Vagina (tissue), 2 donors: ENCODE measurements around the gene GATAD2A. TPM values are rescaled to one million over a fixed set of nuclear protein-coding genes. Genes with fewer than 3 reads are reported as not detected.

ENCODE experiments used
- DNase-seq, 2 donors: peaks; one replicate each; pipeline ENCODE4 v3.0.0-alpha.2; 2017; ENCODE audit errors: extremely low spot score in 2 of 2
- H3K27ac ChIP-seq: fragments of 200-600 bp; sonication (generic); one replicate; pipeline ENCODE4 v1.5.1; 2019
- H3K27me3 ChIP-seq: fragments of 200-600 bp; sonication (generic); one replicate; pipeline ENCODE4 v1.5.1; 2019
- H3K36me3 ChIP-seq, 2 donors: fragments of 200-600 bp; sonication (generic); one replicate each; pipeline ENCODE4 v1.5.1; 2017 to 2019
- H3K4me1 ChIP-seq: fragments of 200-600 bp; sonication (generic); one replicate; pipeline ENCODE4 v1.5.1; 2019
- H3K4me3 ChIP-seq, 2 donors: fragments of 200-600 bp; sonication (generic); 1 replicate in 1 of 2; 2 replicates in 1 of 2; pipeline ENCODE4 v1.5.1; 2016 to 2019
- H3K9me3 ChIP-seq: fragments of 200-600 bp; sonication (generic); one replicate; pipeline ENCODE4 v1.5.1; 2019
- POLR2A ChIP-seq, 2 donors: fragments of 450-650 bp; IDR thresholded peaks; one replicate each; pipeline ENCODE4 v1.6.1; 2017; ENCODE audit warnings: antibody characterized with exemption in 2 of 2, mild to moderate bottlenecking in 2 of 2, moderate library complexity in 2 of 2
- POLR2AphosphoS5 ChIP-seq, 2 donors: sonication (generic); formaldehyde crosslinking; IDR thresholded peaks; one replicate each; pipeline ENCODE4 v1.9.0; 2017; ENCODE audit warnings: antibody characterized with exemption in 2 of 2, mild to moderate bottlenecking in 2 of 2, low read depth in 1 of 2; ENCODE audit not compliant: insufficient read depth in 1 of 2
- intact Hi-C: fragments of 100-400 bp; cut with DNase I; formaldehyde crosslinking; loops from one replicate; pipeline ENCODE4 v1.15.1; 2023
- total RNA-seq: library from RNA; depleted of rRNA; stranded (reverse); fragments of >200 nt; gene quantifications from one replicate; pipeline ENCODE4 v1.2.3, GENCODE V29; 2016
- TF ChIP-seq, protein P1 (sequence below), 3 experiments: fragments of 450-650 bp in 2 of 3; fragments of 200-600 bp in 1 of 3; sonication (generic) in 1 of 3; IDR thresholded peaks; one replicate each; pipeline ENCODE4 v1.5.1; 2017 to 2019; ENCODE audit warnings: antibody characterized with exemption in 3 of 3, mild to moderate bottlenecking in 2 of 3, moderate library complexity in 2 of 3

The GATAD2A gene
- total RNA-seq, 1 donor from 2014 or later = 49.6 TPM

DNA sequence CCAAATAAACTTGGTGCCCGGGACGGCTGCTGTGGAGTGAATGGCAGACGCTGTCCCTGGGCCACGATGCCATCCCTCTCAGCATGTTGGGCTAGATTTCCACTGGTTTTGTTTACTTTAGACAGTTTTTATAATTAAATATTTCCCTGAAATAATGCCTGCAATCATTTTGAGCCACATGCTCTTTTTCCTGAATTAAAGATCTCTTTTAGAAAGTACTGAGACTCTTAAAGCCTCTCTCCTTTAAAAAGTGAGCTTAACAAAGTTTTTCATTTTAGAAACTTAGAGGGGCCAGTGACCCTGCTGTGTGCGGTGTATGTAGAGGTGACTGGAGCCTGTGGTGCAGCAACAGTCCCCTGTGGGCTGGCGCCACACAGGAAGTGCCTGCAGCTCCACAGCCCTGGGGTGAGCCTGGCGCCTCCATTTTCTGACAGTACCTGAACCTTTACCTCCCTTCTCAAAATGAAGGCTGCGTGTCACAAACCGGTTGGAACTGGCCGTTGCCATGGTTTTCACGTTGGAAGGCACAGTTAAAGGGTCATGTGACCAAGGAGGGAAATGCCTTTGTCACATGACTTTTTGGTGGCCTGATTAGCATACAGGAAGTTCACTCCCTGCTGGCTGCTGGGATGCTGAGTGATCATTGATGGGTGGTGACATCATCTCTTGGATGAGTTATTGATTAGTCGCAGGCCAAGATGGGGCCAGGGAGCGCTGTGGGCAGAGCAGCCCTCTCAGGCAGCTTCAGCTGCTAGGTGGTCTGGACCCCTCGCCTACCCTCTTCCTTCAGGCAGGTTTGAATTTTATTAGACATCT is 83.6 kb downstream of the GATAD2A start:
- H3K4me3 ChIP-seq = peak overlapping the region; percentile 5 to 19
- H3K4me1 ChIP-seq = peaks cover 57% of the 10 kb centered on the region

DNA sequence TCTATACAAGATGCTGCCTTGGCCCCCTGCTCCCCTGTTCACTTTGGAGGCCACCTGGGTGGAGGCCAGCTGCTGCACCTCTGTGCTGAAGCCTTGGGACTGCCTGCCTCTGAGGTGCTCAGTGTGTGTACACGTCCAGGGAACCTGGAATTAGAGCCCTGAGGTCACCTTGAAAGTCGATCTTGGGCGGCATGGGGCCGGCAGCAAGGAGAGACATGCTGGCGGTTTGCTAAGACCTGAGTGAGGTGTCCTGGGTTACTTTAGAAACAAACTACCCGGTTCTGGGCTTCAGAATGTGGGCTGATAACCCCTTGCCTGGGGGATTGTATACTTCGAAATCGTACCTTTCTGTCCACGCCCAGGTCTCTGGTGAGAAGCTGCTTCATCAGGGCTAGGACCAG is 84.3 kb downstream of the GATAD2A start:
- intact Hi-C loops = loop anchor here (5.0 to 10.0 kb wide), 2 partner anchors 85 to 123 kb away; partner anchors contain the start of gene GATAD2A
- peak overlapping the region in 1 of 2 donors; percentile 9 for H3K4me3 ChIP-seq
- H3K36me3 ChIP-seq = peaks cover 0 to 18% of the 10 kb centered on the region in 2 donors
- no peaks in the 10 kb centered on the region for H3K27me3 ChIP-seq
- H3K9me3 ChIP-seq = no peaks in the 10 kb centered on the region
- H3K4me1 ChIP-seq = peaks cover 57% of the 10 kb centered on the region
- no peak for DNase-seq
- TF ChIP-seq POLR2AphosphoS5 (IDR thresholded peaks at IDR 0.05; ENCODE audit: insufficient read depth in 1 of 2, low read depth in 1 of 2) = no peak
- no peak for TF ChIP-seq POLR2A (IDR thresholded peaks at IDR 0.05)
- TF ChIP-seq, protein P1, sequence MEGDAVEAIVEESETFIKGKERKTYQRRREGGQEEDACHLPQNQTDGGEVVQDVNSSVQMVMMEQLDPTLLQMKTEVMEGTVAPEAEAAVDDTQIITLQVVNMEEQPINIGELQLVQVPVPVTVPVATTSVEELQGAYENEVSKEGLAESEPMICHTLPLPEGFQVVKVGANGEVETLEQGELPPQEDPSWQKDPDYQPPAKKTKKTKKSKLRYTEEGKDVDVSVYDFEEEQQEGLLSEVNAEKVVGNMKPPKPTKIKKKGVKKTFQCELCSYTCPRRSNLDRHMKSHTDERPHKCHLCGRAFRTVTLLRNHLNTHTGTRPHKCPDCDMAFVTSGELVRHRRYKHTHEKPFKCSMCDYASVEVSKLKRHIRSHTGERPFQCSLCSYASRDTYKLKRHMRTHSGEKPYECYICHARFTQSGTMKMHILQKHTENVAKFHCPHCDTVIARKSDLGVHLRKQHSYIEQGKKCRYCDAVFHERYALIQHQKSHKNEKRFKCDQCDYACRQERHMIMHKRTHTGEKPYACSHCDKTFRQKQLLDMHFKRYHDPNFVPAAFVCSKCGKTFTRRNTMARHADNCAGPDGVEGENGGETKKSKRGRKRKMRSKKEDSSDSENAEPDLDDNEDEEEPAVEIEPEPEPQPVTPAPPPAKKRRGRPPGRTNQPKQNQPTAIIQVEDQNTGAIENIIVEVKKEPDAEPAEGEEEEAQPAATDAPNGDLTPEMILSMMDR (IDR thresholded peaks at IDR 0.05) = no peak
- peak overlapping the region; percentile 75 for H3K27ac ChIP-seq

More for the DNA sequence above, 83.6 kb downstream of the GATAD2A start:
- Histone ChIP-seq H3K9me3 (no peaks in the 10 kb centered on the region), H3K27ac (peak overlapping the region; percentile 75), H3K27me3 (no peaks in the 10 kb centered on the region), H3K36me3 (peaks cover 0 to 12% of the 10 kb centered on the region in 2 donors)
- DNase-seq = no peak
- peak; percentile 40 to 68 for TF ChIP-seq POLR2AphosphoS5 (IDR thresholded peaks at IDR 0.05; ENCODE audit: insufficient read depth in 1 of 2, low read depth in 1 of 2)
- TF ChIP-seq, protein P1 (IDR thresholded peaks at IDR 0.05) = peak in 1 of 3 experiments; percentile 24
- no peak for TF ChIP-seq POLR2A (IDR thresholded peaks at IDR 0.05)
- intact Hi-C loops = loop anchor here (10.0 kb wide), 1 partner anchor 84 kb away; the partner anchor contains the start of gene GATAD2A

DNA sequence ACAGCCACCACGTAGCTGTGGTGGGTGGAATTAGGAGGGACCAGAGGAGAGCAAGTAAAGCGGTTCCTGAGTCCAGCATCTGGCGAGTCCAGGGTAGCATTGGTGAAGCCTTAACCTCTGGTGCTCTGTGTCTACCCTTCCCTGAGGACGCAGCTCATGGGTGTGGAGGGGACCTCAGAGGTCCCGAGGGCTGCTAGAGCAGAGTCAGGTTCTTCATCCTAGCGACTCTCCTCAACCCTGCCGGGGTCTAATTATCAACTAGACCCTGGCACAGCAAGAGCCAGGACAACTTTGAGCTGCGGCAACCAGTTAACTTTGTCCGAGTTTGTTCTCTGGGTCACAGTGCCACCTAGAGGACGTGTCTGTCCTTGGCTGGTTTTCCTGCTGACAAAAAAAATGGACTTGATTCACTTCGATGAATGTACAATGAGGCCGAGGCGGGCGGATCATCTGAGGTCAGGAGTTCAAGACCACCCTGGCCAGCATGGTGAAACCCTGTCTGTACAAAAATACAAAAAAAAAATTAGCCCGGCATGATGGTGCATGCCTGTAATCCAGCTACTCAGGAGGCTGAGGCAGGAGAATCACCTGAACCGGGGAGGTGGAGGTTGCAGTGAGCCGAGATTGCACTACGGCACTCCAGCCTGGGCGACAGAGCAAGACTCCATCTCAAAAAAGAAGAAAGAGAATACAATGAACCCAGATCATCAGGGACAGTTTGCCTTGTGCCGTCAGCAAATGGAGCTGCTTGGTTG is 84.9 kb downstream of the GATAD2A start:
- DNase-seq = no peak
- Histone ChIP-seq H3K27ac (peak overlapping the region; percentile 75), H3K4me3 (peak overlapping the region in 1 of 2 donors; percentile 9), H3K36me3 (peaks cover 0 to 18% of the 10 kb centered on the region in 2 donors), H3K27me3 (no peaks in the 10 kb centered on the region), H3K9me3 (no peaks in the 10 kb centered on the region), H3K4me1 (peaks cover 51% of the 10 kb centered on the region)
- TF ChIP-seq POLR2A (IDR thresholded peaks at IDR 0.05) = no peak
- peak in 1 of 2 donors; percentile 46 for TF ChIP-seq POLR2AphosphoS5 (IDR thresholded peaks at IDR 0.05; ENCODE audit: insufficient read depth in 1 of 2, low read depth in 1 of 2)
- TF ChIP-seq, protein P1 (IDR thresholded peaks at IDR 0.05) = peak; percentile 67 to 81 (median 73)
- intact Hi-C loops = loop anchor here (5.0 kb wide), 1 partner anchor 123 kb away; no protein-coding TSS in a partner anchor

DNA sequence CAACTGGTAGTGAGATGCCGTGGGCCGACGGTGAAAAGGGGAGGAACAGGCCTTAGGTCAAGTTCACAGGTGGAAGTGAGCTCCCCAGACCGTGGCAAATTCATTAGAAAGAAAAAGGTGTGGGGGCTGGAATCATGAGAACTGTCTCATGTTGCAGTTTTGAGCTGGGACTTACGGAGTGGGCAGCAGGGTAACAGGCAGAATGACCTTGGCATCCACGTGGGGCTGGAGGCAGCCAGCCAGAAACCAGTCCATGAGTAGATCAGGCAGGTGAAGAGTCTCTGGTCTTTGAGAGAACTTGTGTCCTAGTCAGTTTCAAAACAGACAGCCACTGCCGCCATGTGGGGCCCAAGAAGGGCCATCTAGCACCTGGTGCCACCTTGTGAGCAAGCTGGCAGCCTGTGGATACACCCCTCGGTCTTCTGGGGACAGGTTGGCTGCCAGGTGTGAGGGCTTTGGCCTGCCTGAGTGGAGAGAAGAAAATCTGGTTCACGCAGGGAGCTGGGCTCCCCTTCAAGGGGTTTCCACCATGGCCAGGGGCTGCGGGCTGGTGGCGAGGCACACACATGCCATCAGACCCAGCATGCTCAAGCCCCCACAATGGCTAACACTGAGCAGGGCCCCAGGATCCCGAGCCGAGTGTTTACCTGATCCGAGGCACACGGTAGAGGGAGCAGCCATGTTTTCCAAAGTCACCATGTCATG is 86.0 kb downstream of the GATAD2A start:
- H3K9me3 ChIP-seq = no peaks in the 10 kb centered on the region
- no peak overlapping the region for H3K27ac ChIP-seq
- H3K4me3 ChIP-seq = no peak overlapping the region
- TF ChIP-seq POLR2AphosphoS5 (IDR thresholded peaks at IDR 0.05; ENCODE audit: insufficient read depth in 1 of 2, low read depth in 1 of 2) (peak in 1 of 2 donors; percentile 17), POLR2A (IDR thresholded peaks at IDR 0.05) (no peak)
- TF ChIP-seq, protein P1 (IDR thresholded peaks at IDR 0.05) = no peak
- intact Hi-C loops = loop anchor here (5.0 kb wide), 1 partner anchor 124 kb away; no protein-coding TSS in a partner anchor
- no peak for DNase-seq
- no peaks in the 10 kb centered on the region for H3K27me3 ChIP-seq
- H3K4me1 ChIP-seq = peaks cover 43% of the 10 kb centered on the region
- H3K36me3 ChIP-seq = peaks cover 0 to 28% of the 10 kb centered on the region in 2 donors
